ENCODE measurements around the gene PARP14.

Gene PARP14

DNA sequence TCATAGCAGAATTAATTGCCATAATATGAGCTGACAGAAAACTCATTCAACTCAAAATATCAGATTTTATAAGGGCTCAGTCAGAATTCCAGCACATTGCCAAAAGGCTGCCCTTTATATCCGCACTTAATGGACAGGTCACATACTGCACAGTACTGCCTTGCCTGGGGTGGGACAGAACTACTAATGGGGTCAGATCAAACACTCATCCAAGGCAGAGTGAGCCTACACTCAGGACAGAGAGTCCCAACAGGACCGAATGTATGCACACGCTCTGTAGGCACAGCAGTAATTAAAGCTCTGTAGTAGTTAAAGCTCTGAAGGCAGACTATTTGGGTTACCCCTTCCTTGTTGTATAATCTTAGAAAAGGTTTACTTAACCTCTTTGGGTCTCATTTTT, 85.8 kb downstream of the PARP14 start:
- in situ Hi-C loops (cut with MboI; ENCODE audit: low sequenced_read_pairs), result no loop called here

DNA sequence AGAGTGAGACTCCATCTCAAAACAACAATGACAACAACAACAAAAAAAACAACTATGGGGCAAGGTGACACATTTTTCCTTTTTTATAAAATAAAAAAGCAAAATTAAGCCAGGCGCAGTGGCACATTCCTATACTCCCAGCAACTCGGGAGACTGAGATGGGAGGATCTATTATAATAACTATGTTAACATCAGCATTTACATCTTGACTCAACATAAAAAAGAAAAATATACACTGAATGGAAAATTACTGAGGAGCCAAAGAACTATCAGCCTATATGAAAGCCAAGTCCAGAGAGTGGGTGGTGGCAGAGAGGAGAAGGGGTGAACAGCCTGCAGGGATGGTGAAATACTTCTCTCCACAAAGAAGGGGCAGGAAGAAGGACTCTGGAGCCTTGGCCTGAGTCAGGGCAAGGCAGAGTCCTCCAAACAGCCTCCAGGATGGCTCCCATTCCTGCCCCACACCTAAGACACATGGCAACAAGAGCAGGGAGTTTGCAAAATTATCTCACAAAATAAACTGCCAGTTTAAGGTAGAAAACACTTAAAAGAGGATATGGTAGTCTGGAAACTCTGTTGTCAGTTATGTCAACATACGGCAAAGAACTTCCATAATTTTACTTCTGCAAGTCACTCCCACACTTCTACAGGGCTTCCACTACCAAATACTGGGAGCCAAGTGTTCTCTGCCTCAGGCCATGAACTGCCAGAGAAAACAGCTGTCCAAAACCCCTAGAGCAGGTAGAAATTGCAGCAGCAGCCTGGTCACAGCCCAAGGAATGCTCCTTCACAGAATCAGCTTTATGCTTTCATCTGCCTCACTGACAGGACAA, 87.1 kb downstream of the PARP14 start:
- in situ Hi-C loops (cut with MboI; ENCODE audit: low sequenced_read_pairs), result no loop called here

- in situ Hi-C loops (cut with MboI; ENCODE audit: low sequenced_read_pairs), result no loop called here
Measured at GRCh38 chr3:122770521-122771202, 90.0 kb downstream of the PARP14 start.

GRCh38 chr3:122772827-122773226, 92.2 kb downstream of the PARP14 start:
- in situ Hi-C loops (cut with MboI; ENCODE audit: low sequenced_read_pairs), result no loop called here

- in situ Hi-C loops (cut with MboI; ENCODE audit: low sequenced_read_pairs), result no loop called here
Measured at GRCh38 chr3:122773944-122774509, 93.4 kb downstream of the PARP14 start.

DNA sequence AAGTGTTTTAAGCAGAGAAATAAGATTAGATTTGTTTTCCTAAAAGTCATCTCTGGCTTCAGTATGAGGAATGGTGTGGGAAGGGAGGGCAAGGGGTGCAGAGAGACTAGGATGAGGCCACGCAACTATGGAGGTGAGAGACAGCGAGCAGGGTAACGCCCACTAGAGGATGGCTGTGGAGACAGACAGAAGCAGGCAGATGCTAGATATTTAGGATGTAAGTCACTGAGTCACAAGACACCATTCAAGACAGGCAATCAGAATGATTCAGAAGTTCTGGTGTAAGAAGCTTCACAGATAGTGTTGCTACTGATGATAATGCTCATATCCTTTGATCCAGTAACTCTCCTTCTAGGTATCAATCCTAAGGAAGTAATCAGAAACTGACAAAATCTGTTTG, 93.9 kb downstream of the PARP14 start:
- in situ Hi-C loops (cut with MboI; ENCODE audit: low sequenced_read_pairs), result no loop called here

DNA sequence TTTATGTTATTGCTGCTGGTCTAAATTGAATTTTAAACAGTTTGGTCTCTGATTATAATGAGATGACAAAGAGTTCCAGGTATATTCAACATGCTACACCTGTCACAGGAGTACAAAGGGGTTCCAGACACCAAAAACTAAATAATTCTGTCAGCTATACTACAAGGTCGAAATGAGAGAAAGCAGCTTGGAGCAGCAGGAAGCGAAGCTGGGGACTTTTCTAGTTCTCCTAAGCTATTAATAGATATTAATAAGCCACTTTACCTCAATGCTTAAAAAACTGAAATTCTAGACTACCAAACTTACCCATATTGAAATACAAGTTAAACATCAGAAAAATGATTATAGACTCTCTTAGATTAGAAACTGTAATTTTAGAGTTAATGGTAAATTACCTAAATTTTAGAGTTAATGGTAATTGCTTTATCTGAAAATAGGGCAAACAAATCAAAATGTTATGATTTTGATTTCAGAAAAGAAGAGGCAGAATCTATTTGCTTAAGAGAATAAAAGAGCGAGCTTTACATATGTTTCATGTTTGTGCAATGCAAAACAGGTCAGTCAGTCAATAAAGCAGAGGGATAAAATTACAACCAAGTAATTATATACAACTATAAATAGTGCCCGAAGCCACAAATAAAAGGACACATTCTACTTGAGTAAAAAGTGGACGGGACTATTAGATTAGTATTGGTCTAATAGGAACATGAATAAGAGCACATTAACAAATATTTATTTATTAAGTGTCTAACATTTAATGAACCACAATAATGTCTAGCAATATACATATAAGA, 96.2 kb downstream of the PARP14 start:
- in situ Hi-C loops (cut with MboI; ENCODE audit: low sequenced_read_pairs), result no loop called here

- in situ Hi-C loops (cut with MboI; ENCODE audit: low sequenced_read_pairs), result no loop called here
Measured at GRCh38 chr3:122777563-122777962, 96.9 kb downstream of the PARP14 start.

All from HL-60/S4 treated with phorbol 12-myristate 13-acetate at 8.2 ng/mL for 4 days and 3 days (cell line).